ENCODE measurements around the gene LZTFL1. TPM values are rescaled to one million over a fixed set of nuclear protein-coding genes. Genes with fewer than 3 reads are reported as not detected.

Gene LZTFL1
- total and polyA plus RNA-seq, 2 experiments from 2014 or later: 6.3 to 13.9 TPM

DNA sequence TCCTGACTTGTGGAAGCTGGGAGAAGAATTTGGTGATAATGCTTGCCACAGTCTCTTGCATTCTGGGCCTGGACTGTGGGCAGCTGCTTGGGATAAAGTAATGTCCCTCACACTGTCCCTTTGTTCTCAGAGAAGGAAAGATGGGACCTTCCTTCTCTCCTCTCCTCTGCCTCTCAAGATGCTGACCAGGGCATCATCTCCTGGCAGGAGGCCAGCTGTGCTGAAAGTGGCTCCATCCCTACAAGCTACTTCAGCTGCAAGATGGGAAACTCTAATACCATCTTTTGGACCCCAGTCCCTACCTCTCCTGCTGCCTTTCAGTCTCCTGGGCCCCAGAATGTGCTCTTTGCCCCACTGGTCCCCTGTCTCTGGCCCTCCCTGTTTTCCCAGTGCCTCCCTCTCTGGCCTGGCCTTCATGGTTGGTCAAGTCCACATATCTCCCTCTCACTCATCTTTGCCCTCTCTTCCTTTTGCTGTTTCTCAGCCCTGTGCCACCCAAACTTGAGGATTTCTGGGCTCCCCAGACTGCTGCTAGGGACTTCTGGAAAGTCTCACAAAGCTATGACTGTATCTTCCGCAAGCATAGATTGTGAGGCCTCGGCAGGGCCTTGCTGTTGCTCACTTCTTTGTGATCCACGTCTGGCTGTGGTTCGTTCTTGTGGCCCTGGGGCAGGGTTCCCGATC, 38.5 kb downstream of the LZTFL1 start:
- peaks cover 5% of the 10 kb centered on the region; the same call in 1 of the 2 replicates for H3K27me3 ChIP-seq (ENCODE audit: insufficient read depth)
- H3K4me3 ChIP-seq: no peak overlapping the region
- H3K36me3 ChIP-seq (ENCODE audit: insufficient read depth): no peaks in the 10 kb centered on the region
- Mint-ChIP-seq H3K27ac (no peak overlapping the region), H3K27me3 (ENCODE audit: insufficient read depth, low read depth, poor library complexity) (peaks cover 12% of the 10 kb centered on the region), H3K36me3 (ENCODE audit: low read depth) (no peaks in the 10 kb centered on the region), H3K4me3 (no peak overlapping the region), H3K4me1 (no peaks in the 10 kb centered on the region), H3K9me3 (no peaks in the 10 kb centered on the region)
- no peak overlapping the region for H3K27ac ChIP-seq (ENCODE audit: low read depth)
- H4K20me1 ChIP-seq (replicated peaks; ENCODE audit: insufficient read depth): no peaks in the 10 kb centered on the region
- DNase-seq (ENCODE audit: low spot score): no peak
- TF ChIP-seq NANOG (IDR thresholded peaks at IDR 0.05; ENCODE audit: borderline replicate concordance): no peak
- TF ChIP-seq ZNF114 (CRISPR knock-in tag; IDR thresholded peaks at IDR 0.05): no peak
- TF ChIP-seq, protein P1, sequence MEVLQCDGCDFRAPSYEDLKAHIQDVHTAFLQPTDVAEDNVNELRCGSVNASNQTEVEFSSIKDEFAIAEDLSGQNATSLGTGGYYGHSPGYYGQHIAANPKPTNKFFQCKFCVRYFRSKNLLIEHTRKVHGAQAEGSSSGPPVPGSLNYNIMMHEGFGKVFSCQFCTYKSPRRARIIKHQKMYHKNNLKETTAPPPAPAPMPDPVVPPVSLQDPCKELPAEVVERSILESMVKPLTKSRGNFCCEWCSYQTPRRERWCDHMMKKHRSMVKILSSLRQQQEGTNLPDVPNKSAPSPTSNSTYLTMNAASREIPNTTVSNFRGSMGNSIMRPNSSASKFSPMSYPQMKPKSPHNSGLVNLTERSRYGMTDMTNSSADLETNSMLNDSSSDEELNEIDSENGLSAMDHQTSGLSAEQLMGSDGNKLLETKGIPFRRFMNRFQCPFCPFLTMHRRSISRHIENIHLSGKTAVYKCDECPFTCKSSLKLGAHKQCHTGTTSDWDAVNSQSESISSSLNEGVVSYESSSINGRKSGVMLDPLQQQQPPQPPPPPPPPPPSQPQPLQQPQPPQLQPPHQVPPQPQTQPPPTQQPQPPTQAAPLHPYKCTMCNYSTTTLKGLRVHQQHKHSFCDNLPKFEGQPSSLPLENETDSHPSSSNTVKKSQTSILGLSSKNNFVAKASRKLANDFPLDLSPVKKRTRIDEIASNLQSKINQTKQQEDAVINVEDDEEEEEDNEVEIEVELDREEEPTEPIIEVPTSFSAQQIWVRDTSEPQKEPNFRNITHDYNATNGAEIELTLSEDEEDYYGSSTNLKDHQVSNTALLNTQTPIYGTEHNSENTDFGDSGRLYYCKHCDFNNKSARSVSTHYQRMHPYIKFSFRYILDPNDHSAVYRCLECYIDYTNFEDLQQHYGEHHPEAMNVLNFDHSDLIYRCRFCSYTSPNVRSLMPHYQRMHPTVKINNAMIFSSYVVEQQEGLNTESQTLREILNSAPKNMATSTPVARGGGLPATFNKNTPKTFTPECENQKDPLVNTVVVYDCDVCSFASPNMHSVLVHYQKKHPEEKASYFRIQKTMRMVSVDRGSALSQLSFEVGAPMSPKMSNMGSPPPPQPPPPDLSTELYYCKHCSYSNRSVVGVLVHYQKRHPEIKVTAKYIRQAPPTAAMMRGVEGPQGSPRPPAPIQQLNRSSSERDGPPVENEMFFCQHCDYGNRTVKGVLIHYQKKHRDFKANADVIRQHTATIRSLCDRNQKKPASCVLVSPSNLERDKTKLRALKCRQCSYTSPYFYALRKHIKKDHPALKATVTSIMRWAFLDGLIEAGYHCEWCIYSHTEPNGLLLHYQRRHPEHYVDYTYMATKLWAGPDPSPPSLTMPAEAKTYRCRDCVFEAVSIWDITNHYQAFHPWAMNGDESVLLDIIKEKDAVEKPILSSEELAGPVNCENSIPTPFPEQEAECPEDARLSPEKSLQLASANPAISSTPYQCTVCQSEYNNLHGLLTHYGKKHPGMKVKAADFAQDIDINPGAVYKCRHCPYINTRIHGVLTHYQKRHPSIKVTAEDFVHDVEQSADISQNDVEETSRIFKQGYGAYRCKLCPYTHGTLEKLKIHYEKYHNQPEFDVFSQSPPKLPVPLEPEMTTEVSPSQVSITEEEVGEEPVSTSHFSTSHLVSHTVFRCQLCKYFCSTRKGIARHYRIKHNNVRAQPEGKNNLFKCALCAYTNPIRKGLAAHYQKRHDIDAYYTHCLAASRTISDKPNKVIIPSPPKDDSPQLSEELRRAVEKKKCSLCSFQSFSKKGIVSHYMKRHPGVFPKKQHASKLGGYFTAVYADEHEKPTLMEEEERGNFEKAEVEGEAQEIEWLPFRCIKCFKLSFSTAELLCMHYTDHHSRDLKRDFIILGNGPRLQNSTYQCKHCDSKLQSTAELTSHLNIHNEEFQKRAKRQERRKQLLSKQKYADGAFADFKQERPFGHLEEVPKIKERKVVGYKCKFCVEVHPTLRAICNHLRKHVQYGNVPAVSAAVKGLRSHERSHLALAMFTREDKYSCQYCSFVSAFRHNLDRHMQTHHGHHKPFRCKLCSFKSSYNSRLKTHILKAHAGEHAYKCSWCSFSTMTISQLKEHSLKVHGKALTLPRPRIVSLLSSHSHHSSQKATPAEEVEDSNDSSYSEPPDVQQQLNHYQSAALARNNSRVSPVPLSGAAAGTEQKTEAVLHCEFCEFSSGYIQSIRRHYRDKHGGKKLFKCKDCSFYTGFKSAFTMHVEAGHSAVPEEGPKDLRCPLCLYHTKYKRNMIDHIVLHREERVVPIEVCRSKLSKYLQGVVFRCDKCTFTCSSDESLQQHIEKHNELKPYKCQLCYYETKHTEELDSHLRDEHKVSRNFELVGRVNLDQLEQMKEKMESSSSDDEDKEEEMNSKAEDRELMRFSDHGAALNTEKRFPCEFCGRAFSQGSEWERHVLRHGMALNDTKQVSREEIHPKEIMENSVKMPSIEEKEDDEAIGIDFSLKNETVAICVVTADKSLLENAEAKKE (CRISPR knock-in tag; IDR thresholded peaks at IDR 0.05): no peak
- no peak for TF ChIP-seq CREB1 (CRISPR knock-in tag; IDR thresholded peaks at IDR 0.05; ENCODE audit: low read depth)
- TF ChIP-seq EZH2 (IDR thresholded peaks at IDR 0.05; ENCODE audit: low read depth, unreplicated experiment): no peak
- TF ChIP-seq ZNF331 (CRISPR knock-in tag; IDR thresholded peaks at IDR 0.05; ENCODE audit: low read depth): no peak
- no peak for TF ChIP-seq JUNB (IDR thresholded peaks at IDR 0.05; ENCODE audit: unreplicated experiment)
- TF ChIP-seq EZH2phosphoT487 (IDR thresholded peaks at IDR 0.05; ENCODE audit: unreplicated experiment): no peak
- TF ChIP-seq, protein P2, sequence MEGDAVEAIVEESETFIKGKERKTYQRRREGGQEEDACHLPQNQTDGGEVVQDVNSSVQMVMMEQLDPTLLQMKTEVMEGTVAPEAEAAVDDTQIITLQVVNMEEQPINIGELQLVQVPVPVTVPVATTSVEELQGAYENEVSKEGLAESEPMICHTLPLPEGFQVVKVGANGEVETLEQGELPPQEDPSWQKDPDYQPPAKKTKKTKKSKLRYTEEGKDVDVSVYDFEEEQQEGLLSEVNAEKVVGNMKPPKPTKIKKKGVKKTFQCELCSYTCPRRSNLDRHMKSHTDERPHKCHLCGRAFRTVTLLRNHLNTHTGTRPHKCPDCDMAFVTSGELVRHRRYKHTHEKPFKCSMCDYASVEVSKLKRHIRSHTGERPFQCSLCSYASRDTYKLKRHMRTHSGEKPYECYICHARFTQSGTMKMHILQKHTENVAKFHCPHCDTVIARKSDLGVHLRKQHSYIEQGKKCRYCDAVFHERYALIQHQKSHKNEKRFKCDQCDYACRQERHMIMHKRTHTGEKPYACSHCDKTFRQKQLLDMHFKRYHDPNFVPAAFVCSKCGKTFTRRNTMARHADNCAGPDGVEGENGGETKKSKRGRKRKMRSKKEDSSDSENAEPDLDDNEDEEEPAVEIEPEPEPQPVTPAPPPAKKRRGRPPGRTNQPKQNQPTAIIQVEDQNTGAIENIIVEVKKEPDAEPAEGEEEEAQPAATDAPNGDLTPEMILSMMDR (conservative IDR thresholded peaks at IDR 0.05; ENCODE audit: low read depth in 2 of 2): no peak
- TF ChIP-seq POLR2AphosphoS5 (IDR thresholded peaks at IDR 0.05; ENCODE audit: low read depth): no peak
- no peaks in the 10 kb centered on the region for H3K4me1 ChIP-seq (ENCODE audit: insufficient read depth)
- no peak overlapping the region for H2AFZ ChIP-seq
- no peak overlapping the region for H3K4me2 ChIP-seq
- no peaks in the 10 kb centered on the region for H3K9me2 ChIP-seq (ENCODE audit: insufficient read depth)
- H3K79me2 ChIP-seq (replicated peaks; ENCODE audit: insufficient read depth): no peaks in the 10 kb centered on the region
- no peak for ATAC-seq
- no peaks in the 10 kb centered on the region for H3F3A ChIP-seq (replicated peaks; ENCODE audit: low read depth)

Data from GM23338 (cell line).